ENCODE measurements around the gene AHSP.

- TF ChIP-seq POLR2AphosphoS5 (IDR thresholded peaks at IDR 0.05; ENCODE audit: borderline replicate concordance, low read depth, low read length) (no peak), FOXP2 (optimal IDR thresholded peaks at IDR 0.05; ENCODE audit: control extremely low read depth, extremely low read length, insufficient read depth) (no peak), EZH2 (IDR thresholded peaks at IDR 0.05) (no peak)
These were observed 9.8 kb upstream of the AHSP start for GRCh38 chr16:31517800-31518402.

All from SK-N-MC (cell line).